SU-DHL-6 (cell line): ENCODE measurements around the gene EMILIN2.

Source experiments
- H2AFZ ChIP-seq: fragments of 200-600 bp; sonication (generic); 2 replicates; pipeline ENCODE4 v1.6.1; 2014; ENCODE audit warnings: low read depth, mild to moderate bottlenecking, moderate library complexity, mixed read lengths, antibody characterized with exemption, low read length; ENCODE audit not compliant: severe bottlenecking
- H3F3A ChIP-seq: fragments of 200-600 bp; shearing (Covaris generic); 2 replicates; pipeline ENCODE4 v1.6.0; 2016; ENCODE audit warnings: antibody characterized with exemption, mild to moderate bottlenecking; ENCODE audit not compliant: insufficient read depth
- H3K27ac ChIP-seq: fragments of 200-600 bp; sonication (generic); 2 replicates; pipeline ENCODE4 v1.5.1; 2016; ENCODE audit warnings: low read depth, mild to moderate bottlenecking, low read length, moderate library complexity, mixed read lengths
- H3K27me3 ChIP-seq: fragments of 200-600 bp; sonication (generic), shearing (Covaris generic); 2 replicates; pipeline ENCODE4 v1.6.0; 2014; ENCODE audit warnings: mild to moderate bottlenecking, low read length
- H3K36me3 ChIP-seq: fragments of 200-600 bp; sonication (generic); 2 replicates; pipeline ENCODE4 v1.6.1; 2014; ENCODE audit warnings: mild to moderate bottlenecking, low read length, mixed read lengths
- H3K4me2 ChIP-seq: fragments of 300-600, 200-600 bp; shearing (Covaris generic), sonication (generic); 2 replicates; pipeline ENCODE4 v1.6.0; 2014; ENCODE audit warnings: low read length, low read depth, mild to moderate bottlenecking; ENCODE audit not compliant: poor library complexity, severe bottlenecking
- H3K4me3 ChIP-seq: fragments of 200-600 bp; sonication (generic); 2 replicates; pipeline ENCODE4 v1.5.1; 2014; ENCODE audit warnings: antibody characterized with exemption, low read length, mild to moderate bottlenecking, mixed read lengths; ENCODE audit not compliant: insufficient read depth, poor library complexity, severe bottlenecking
- H3K79me2 ChIP-seq: fragments of 200-600 bp; sonication (generic); 2 replicates; pipeline ENCODE4 v1.6.1; 2014; ENCODE audit warnings: mild to moderate bottlenecking, low read length, moderate library complexity; ENCODE audit not compliant: insufficient read depth
- H3K9ac ChIP-seq: fragments of 200-600 bp; sonication (generic); 2 replicates; pipeline ENCODE4 v1.7.0; 2014; ENCODE audit warnings: mild to moderate bottlenecking, low read length
- H3K9me2 ChIP-seq: fragments of 200-600 bp; sonication (generic); replicated peaks from 2 replicates; pipeline ENCODE4 v1.6.1; 2014; ENCODE audit warnings: low read length; ENCODE audit not compliant: insufficient read depth
- H3K9me3 ChIP-seq: fragments of 200-600 bp; sonication (generic); 2 replicates; pipeline ENCODE4 v1.6.1; 2014; ENCODE audit warnings: low read length, mixed read lengths; ENCODE audit not compliant: insufficient read depth
- H4K20me1 ChIP-seq: fragments of 200-600 bp; sonication (generic); 2 replicates; pipeline ENCODE4 v1.6.1; 2014; ENCODE audit warnings: low read depth, mild to moderate bottlenecking, antibody characterized with exemption, low read length, moderate library complexity, mixed read lengths
- CTCF ChIP-seq: fragments of 200-600 bp; sonication (generic); IDR thresholded peaks from one replicate; pipeline ENCODE4 v1.5.1; 2017; ENCODE audit warnings: antibody characterized with exemption, mild to moderate bottlenecking, low read length, moderate library complexity; ENCODE audit not compliant: insufficient read depth, poor library complexity, severe bottlenecking
- EZH2phosphoT487 ChIP-seq: fragments of 200-600 bp; sonication (generic), shearing (Covaris generic); conservative IDR thresholded peaks from 2 replicates; pipeline ENCODE4 v1.6.1; 2018; ENCODE audit warnings: mild to moderate bottlenecking, antibody characterized with exemption, low read length, moderate library complexity, mixed read lengths

The EMILIN2 gene

GRCh38 chr18:2920546-2921343, 73.9 kb downstream of the EMILIN2 start:
- no peak overlapping the region for H3K4me2 ChIP-seq

GRCh38 chr18:2921778-2922177, 75.0 kb downstream of the EMILIN2 start:
- H3K36me3 ChIP-seq: no peaks in the 10 kb centered on the region
- no peaks in the 10 kb centered on the region for H3K27me3 ChIP-seq
- TF ChIP-seq CTCF (no peak), EZH2phosphoT487 (no peak)
- H3K79me2 ChIP-seq: no peaks in the 10 kb centered on the region
- no peaks in the 10 kb centered on the region for H4K20me1 ChIP-seq
- no peaks in the 10 kb centered on the region for H3F3A ChIP-seq
- H2AFZ ChIP-seq: no peak overlapping the region
- H3K4me3 ChIP-seq: no peak overlapping the region
- H3K9ac ChIP-seq: no peak overlapping the region
- H3K4me2 ChIP-seq: no peak overlapping the region
- no peaks in the 10 kb centered on the region for H3K9me3 ChIP-seq
- no peak overlapping the region for H3K27ac ChIP-seq
- no peaks in the 10 kb centered on the region for H3K9me2 ChIP-seq

More at GRCh38 chr18:2920546-2921343, 73.9 kb downstream of the EMILIN2 start:
- no peak overlapping the region for H2AFZ ChIP-seq
- H3K9me2 ChIP-seq: no peaks in the 10 kb centered on the region
- H3F3A ChIP-seq: no peaks in the 10 kb centered on the region
- no peaks in the 10 kb centered on the region for H3K9me3 ChIP-seq
- H3K27me3 ChIP-seq: no peaks in the 10 kb centered on the region
- no peak overlapping the region for H3K9ac ChIP-seq
- no peaks in the 10 kb centered on the region for H4K20me1 ChIP-seq
- no peaks in the 10 kb centered on the region for H3K36me3 ChIP-seq
- H3K4me3 ChIP-seq: no peak overlapping the region
- H3K79me2 ChIP-seq: no peaks in the 10 kb centered on the region
- H3K27ac ChIP-seq: no peak overlapping the region
- TF ChIP-seq EZH2phosphoT487 (no peak), CTCF (no peak)

GRCh38 chr18:2923464-2923863, 76.7 kb downstream of the EMILIN2 start:
- Histone ChIP-seq H3K9me3 (no peaks in the 10 kb centered on the region), H3K79me2 (no peaks in the 10 kb centered on the region), H3K4me3 (no peak overlapping the region), H3K36me3 (no peaks in the 10 kb centered on the region), H3K9me2 (no peaks in the 10 kb centered on the region), H3K4me2 (no peak overlapping the region), H3K27me3 (no peaks in the 10 kb centered on the region), H3K9ac (no peak overlapping the region), H4K20me1 (no peaks in the 10 kb centered on the region), H2AFZ (no peak overlapping the region), H3K27ac (no peak overlapping the region), H3F3A (no peaks in the 10 kb centered on the region)
- TF ChIP-seq EZH2phosphoT487: no peak
- no peak for TF ChIP-seq CTCF
